GM19438 (cell line): Measurements from ENCODE around the gene GREM2.

Experiments
- ATAC-seq: cut with Tn5 transposase; IDR thresholded peaks from one replicate; pipeline ENCODE4 v1.9.1; 2021; ENCODE audit warnings: low read depth; ENCODE audit not compliant: unreplicated experiment

The GREM2 gene

GRCh38 chr1:240567066-240567465, 44.9 kb downstream of the GREM2 start:
- no peak for ATAC-seq

GRCh38 chr1:240562779-240563178, 49.2 kb downstream of the GREM2 start:
- no peak for ATAC-seq

DNA sequence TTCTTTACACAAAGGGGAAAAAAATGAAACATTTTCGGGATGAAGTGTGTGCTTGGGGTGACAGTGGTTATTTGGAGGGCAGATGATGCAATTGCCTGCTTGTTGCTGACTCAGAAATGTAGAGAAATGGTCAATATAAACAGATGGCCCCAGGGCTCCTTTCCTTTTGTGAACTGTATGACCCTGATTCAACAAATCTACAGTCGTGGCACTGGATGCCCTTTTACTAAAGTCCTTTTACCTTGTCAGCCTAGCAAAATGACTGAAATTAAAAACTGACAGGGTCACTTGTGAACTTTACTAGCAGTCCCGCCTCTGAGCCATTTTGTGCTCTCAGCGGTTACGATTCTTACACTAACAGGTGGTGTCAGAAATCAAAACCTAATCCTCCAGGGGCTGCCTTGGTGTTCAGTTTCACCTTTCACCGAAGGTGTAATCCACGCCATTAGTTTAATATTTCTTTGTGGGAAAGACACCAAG, 49.8 kb downstream of the GREM2 start:
- ATAC-seq: no peak

- ATAC-seq: no peak
Observed at GRCh38 chr1:240559781-240560180, 52.2 kb downstream of the GREM2 start.

- no peak for ATAC-seq
Observed at GRCh38 chr1:240555524-240555923, 56.4 kb downstream of the GREM2 start.

- no peak for ATAC-seq
Observed at GRCh38 chr1:240553351-240553750, 58.6 kb downstream of the GREM2 start.

DNA sequence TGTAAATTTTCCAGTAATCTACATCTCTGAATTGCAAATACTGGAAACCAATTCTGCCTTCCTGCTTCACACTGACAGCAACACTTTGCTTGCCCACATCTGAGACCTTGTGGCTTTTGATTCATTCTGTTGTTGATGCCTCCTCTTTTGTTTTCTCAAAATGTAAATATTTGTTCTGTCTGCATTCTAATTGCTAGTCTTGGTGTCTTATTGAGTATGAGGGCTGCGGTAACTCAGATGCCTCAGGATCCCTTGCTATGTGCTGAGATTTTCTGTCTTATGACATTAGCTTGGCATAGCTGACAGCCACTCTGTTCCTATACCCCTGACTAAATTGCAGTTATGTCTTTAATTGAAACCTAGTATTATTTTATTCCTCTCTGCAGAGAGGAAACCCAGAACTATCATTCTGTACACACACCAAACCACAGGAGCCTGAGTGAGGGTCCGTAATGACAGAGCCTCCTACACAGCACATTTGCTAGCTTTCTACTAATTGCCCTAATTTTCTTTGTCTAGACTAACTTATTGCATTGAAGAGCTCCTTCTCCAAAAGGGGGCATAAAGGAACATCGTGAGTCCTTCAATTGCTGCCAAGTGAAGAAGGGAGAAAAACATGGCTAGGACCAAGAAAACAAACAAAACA, 72.1 kb downstream of the GREM2 start:
- ATAC-seq: no peak

- no peak for ATAC-seq
Observed at GRCh38 chr1:240538776-240539430, 73.1 kb downstream of the GREM2 start.

- no peak for ATAC-seq
Observed at GRCh38 chr1:240533154-240533780, 78.7 kb downstream of the GREM2 start.

GRCh38 chr1:240528591-240528990, 83.4 kb downstream of the GREM2 start:
- ATAC-seq: no peak

DNA sequence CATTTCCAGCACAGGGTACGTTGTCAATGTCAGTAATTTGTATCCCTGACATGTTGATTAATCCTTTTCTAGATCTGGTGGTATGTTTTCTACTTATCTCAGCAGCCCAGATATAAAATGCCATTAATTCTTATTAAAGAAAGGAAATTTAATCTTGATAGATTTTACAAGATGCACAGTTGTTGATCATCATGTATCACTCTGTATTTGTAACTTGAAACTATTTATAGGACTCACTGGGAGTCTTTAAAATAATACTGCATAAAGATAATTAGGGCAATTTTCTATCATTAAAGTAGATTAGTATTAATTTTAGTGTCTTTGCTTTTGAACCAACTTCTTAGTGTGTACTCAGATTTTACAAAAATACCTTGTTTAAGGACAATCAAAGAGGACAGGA, 84.9 kb downstream of the GREM2 start:
- ATAC-seq: no peak

GRCh38 chr1:240526312-240526711, 85.6 kb downstream of the GREM2 start:
- ATAC-seq: no peak

DNA sequence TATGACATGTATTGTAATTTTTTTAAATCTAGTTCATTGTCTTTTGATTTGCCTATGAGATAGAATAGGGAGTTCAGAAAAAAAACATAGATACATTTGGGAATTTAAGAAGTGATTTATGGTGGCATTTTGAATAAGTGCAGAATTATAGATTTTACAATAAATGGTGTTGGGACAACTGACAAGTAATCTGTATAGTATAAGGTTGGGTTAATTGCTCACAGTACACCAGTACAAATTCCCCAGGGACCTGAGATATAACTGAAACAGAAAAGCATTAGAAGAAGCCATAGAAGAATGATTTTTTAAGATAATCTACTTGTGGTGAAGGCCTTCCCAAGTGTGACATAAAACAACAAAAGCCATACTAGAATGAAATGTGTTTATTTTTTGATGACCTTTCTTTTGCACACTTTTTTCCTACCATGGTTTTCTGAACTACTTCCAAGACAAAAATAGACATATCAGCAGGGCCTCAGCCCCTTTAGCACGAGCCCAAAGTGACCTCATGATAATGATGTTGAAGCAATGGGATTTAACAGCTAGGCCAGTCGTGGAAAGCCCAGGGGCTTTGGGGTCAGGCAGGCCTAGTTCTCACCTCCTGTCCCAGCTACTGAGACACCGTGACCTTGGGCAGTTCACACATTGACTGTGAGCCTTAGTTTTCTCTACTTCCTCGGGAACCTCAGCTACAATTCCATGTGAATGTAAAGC, 87.4 kb downstream of the GREM2 start:
- no peak for ATAC-seq

DNA sequence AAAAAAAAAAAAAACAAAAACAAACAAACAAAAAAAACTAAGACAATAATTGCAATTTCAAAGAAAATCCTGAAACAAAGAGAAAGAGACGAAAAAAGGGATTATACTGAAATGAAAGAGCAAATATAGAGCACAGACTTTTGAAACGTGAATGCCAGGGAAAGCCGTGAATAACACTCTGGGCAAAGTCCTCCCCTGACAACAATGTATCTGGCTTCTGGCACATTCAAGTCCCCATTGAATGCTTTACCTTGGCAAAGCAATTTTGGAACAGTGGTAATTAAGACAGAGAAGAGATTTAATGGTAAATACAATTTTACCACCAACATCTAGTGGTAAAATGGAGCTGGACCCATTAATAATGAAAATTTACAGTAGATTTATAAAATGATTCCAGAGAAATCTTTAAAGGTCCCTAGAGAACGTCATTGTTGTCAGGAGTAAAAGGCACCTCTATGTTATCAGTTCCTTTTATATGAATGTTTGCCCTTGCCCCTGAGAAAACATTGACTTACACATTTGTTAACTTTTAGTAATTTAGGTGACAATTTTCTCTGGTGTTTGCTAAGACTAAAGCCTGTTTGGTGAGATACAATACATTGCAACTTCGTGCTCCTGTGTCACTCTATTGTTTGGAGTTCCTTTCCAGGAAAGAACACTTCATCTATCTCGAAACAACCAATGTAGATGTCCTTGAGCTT, 89.7 kb downstream of the GREM2 start:
- no peak for ATAC-seq

DNA sequence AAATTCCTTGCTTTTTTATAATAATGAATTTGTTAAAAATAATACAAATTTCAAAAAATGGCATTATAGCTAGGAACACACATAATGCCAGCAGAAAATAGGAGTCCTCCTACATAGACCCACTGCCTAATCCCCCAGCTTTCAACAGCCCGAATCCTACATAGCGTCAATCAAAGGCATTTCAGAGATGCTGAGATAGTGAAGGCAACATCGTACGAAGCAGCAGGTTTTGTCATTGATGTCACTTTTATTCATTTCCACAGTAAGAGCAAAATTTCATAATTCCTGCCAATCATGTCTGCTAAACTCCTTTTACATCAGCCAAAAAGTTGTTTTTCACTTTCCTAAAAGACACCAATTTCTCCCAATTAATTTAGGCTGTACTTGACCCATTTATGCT, 94.1 kb downstream of the GREM2 start:
- no peak for ATAC-seq

GRCh38 chr1:240516069-240516468, 95.9 kb downstream of the GREM2 start:
- ATAC-seq: no peak

- no peak for ATAC-seq
Observed at GRCh38 chr1:240515505-240515904, 96.5 kb downstream of the GREM2 start.

DNA sequence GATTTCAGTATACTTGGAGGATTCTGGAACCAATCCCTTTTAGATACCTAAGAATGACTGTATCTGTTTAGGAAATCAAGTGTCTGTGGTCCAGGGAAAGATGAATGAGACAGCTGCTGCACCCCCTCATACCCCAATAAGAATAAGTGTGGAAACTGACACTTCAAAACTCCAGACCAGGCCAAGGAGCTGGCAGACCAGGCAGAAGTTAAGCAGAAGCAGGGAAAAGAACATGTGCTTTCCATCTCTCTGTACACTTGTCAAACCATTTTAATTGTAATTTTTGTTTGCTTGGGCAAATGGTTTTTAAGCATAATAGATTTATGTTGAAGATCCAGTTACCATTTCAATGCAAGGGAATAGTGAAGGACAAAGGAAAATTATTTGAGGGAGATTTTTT, 100.2 kb downstream of the GREM2 start:
- ATAC-seq: no peak

DNA sequence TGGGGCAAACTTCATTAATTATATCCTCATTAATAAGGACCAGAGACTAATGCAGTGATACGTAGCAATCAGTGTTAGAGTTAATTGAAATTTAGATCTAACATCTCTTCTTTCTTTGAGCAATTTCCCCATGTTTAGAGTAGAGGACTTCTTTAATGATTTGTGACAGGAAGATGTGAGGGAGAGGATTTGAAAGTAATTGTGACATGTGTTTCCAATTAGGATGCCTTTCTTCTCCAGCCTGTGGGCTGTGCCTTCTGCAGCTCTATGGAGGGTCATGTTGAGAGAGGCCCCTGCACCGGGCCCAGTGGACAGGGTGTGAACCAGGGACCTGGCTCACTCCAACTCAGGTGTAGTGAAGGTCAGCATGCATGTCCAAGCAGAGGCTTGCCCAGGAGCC, 103.0 kb downstream of the GREM2 start:
- ATAC-seq: no peak

GRCh38 chr1:240508201-240508600, 103.8 kb downstream of the GREM2 start:
- no peak for ATAC-seq

DNA sequence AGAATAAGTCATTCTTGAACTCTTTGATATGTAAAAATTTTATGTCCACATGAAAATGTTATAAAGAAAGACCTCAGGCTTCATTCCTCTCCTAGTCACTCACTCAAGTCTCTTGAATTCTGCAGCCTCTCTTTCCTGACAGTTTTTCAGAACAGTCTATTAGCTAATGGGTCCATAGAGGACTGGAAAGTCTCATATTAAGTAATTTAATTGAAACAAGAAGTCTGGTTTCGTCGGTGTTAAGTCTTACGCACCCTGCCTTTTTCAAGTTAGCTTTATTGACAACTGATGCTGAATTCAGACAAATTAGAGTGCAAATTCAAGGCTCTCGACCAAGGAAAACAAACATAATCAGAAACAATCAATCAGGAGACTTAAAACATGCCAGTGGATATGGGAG, 105.8 kb downstream of the GREM2 start:
- ATAC-seq: no peak
